ENCODE results near the gene ARHGEF40.

Gene ARHGEF40

DNA sequence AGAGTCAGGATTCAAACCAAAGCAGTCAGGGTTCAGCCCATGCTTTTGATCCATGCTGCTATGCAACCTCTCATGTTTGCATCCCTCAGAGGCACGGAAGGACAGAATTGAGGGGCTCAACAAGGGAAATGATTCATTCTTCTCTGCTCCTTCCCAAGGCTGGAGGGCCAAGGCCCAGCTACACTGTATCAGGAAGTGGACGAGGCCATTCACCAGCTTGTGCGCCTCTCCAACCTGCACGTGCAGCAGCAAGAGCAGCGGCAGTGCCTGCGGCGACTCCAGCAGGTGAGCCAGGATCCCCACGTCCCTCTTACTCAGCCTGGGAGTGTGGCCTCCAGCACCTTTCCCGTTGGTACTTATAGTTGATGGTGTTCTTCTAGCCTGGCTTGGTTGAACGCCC lies 8.6 kb downstream of the ARHGEF40 start:
- Histone ChIP-seq H3K27me3 (ENCODE audit: insufficient read depth, low read length, poor library complexity, severe bottlenecking) (no peaks in the 10 kb centered on the region), H3K9me2 (replicated peaks; ENCODE audit: low read depth, low read length) (no peaks in the 10 kb centered on the region), H2AFZ (ENCODE audit: low read length) (no peak overlapping the region), H4K20me1 (ENCODE audit: insufficient read depth, low read length, poor library complexity, severe bottlenecking) (no peaks in the 10 kb centered on the region), H3K4me1 (ENCODE audit: insufficient read depth, low read length, poor library complexity, severe bottlenecking) (no peaks in the 10 kb centered on the region), H3F3A (ENCODE audit: low read depth) (no peaks in the 10 kb centered on the region), H3K79me2 (ENCODE audit: insufficient read depth, low read length) (no peaks in the 10 kb centered on the region), H3K9me3 (ENCODE audit: insufficient read depth, low read depth, low read length) (no peaks in the 10 kb centered on the region), H3K36me3 (ENCODE audit: insufficient read depth, low read length) (no peaks in the 10 kb centered on the region), H3K4me3 (ENCODE audit: low read length, poor library complexity, severe bottlenecking) (no peak overlapping the region), H3K4me2 (ENCODE audit: low read depth, low read length, poor library complexity, severe bottlenecking) (no peak overlapping the region), H3K9ac (ENCODE audit: low read depth, low read length, poor library complexity, severe bottlenecking) (no peak overlapping the region)
- TF ChIP-seq, protein P1, sequence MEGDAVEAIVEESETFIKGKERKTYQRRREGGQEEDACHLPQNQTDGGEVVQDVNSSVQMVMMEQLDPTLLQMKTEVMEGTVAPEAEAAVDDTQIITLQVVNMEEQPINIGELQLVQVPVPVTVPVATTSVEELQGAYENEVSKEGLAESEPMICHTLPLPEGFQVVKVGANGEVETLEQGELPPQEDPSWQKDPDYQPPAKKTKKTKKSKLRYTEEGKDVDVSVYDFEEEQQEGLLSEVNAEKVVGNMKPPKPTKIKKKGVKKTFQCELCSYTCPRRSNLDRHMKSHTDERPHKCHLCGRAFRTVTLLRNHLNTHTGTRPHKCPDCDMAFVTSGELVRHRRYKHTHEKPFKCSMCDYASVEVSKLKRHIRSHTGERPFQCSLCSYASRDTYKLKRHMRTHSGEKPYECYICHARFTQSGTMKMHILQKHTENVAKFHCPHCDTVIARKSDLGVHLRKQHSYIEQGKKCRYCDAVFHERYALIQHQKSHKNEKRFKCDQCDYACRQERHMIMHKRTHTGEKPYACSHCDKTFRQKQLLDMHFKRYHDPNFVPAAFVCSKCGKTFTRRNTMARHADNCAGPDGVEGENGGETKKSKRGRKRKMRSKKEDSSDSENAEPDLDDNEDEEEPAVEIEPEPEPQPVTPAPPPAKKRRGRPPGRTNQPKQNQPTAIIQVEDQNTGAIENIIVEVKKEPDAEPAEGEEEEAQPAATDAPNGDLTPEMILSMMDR (conservative IDR thresholded peaks at IDR 0.05; ENCODE audit: low read length): no peak
- no peak for TF ChIP-seq EZH2phosphoT487 (IDR thresholded peaks at IDR 0.05; ENCODE audit: borderline replicate concordance)

DNA sequence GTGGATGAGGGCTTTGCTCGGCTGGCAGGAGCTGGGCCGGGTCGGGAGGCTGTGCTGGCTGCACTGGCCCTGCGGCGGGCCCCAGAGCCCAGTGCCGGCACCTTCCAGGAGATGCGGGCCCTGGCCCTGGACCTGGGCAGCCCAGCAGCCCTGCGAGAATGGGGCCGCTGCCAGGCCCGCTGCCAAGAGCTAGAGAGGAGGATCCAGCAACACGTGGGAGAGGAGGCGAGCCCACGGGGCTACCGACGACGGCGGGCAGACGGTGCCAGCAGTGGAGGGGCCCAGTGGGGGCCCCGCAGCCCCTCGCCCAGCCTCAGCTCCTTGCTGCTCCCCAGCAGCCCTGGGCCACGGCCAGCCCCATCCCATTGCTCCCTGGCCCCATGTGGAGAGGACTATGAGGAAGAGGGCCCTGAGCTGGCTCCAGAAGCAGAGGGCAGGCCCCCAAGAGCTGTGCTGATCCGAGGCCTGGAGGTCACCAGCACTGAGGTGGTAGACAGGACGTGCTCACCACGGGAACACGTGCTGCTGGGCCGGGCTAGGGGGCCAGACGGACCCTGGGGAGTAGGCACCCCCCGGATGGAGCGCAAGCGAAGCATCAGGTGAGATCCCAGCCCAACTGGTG lies 11.5 kb downstream of the ARHGEF40 start:
- no peaks in the 10 kb centered on the region for H4K20me1 ChIP-seq (ENCODE audit: insufficient read depth, low read length, poor library complexity, severe bottlenecking)
- H3K9me3 ChIP-seq (ENCODE audit: insufficient read depth, low read depth, low read length): no peaks in the 10 kb centered on the region
- H3K4me3 ChIP-seq (ENCODE audit: low read length, poor library complexity, severe bottlenecking): no peak overlapping the region
- no peak for TF ChIP-seq EZH2phosphoT487 (IDR thresholded peaks at IDR 0.05; ENCODE audit: borderline replicate concordance)
- TF ChIP-seq, protein P1 (conservative IDR thresholded peaks at IDR 0.05; ENCODE audit: low read length): no peak
- H3K4me2 ChIP-seq (ENCODE audit: low read depth, low read length, poor library complexity, severe bottlenecking): no peak overlapping the region
- H3K79me2 ChIP-seq (ENCODE audit: insufficient read depth, low read length): no peaks in the 10 kb centered on the region
- H3K27me3 ChIP-seq (ENCODE audit: insufficient read depth, low read length, poor library complexity, severe bottlenecking): no peaks in the 10 kb centered on the region
- H3F3A ChIP-seq (ENCODE audit: low read depth): no peaks in the 10 kb centered on the region
- H3K9me2 ChIP-seq (replicated peaks; ENCODE audit: low read depth, low read length): no peaks in the 10 kb centered on the region
- H3K9ac ChIP-seq (ENCODE audit: low read depth, low read length, poor library complexity, severe bottlenecking): no peak overlapping the region
- H2AFZ ChIP-seq (ENCODE audit: low read length): no peak overlapping the region
- no peaks in the 10 kb centered on the region for H3K36me3 ChIP-seq (ENCODE audit: insufficient read depth, low read length)
- no peaks in the 10 kb centered on the region for H3K4me1 ChIP-seq (ENCODE audit: insufficient read depth, low read length, poor library complexity, severe bottlenecking)

DNA sequence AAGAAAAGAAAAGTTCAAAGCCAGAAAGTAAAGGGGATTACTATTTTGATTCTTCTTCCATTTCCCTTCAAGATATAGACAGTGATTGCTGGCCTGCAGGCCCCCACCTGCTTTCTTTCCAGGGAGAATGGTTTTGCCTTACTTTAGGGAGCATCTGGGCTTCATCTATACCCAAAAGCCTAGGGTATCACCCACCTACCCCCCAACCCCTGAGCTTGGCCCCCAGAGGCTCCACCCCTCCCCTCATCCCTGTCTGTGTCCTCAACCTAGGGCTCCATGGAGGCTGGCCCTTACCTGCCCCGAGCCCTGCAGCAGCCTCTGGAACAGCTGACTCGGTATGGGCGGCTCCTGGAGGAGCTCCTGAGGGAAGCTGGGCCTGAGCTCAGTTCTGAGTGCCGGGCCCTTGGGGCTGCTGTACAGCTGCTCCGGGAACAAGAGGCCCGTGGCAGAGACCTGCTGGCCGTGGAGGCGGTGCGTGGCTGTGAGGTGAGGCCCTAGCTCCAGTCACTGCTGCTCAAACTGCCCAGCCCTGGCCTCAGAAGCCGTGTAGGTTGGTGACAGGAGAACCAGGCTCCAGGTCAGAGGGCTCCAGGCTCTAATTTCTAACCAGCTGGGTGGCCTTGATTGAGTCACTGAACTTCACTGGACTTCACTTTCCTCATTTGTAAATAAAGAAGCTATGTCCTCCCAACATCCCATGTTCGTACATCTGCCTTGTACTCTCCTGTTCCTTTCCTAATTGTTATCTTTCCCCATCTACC lies 13.6 kb downstream of the ARHGEF40 start:
- Histone ChIP-seq H3K9me3 (ENCODE audit: insufficient read depth, low read depth, low read length) (no peaks in the 10 kb centered on the region), H3K27me3 (ENCODE audit: insufficient read depth, low read length, poor library complexity, severe bottlenecking) (no peaks in the 10 kb centered on the region), H3K4me2 (ENCODE audit: low read depth, low read length, poor library complexity, severe bottlenecking) (no peak overlapping the region), H3K9me2 (replicated peaks; ENCODE audit: low read depth, low read length) (no peaks in the 10 kb centered on the region), H3K4me1 (ENCODE audit: insufficient read depth, low read length, poor library complexity, severe bottlenecking) (peaks cover 7% of the 10 kb centered on the region), H3K36me3 (ENCODE audit: insufficient read depth, low read length) (no peaks in the 10 kb centered on the region), H3K9ac (ENCODE audit: low read depth, low read length, poor library complexity, severe bottlenecking) (no peak overlapping the region), H3F3A (ENCODE audit: low read depth) (no peaks in the 10 kb centered on the region), H2AFZ (ENCODE audit: low read length) (no peak overlapping the region), H4K20me1 (ENCODE audit: insufficient read depth, low read length, poor library complexity, severe bottlenecking) (peaks cover 3% of the 10 kb centered on the region), H3K4me3 (ENCODE audit: low read length, poor library complexity, severe bottlenecking) (no peak overlapping the region), H3K79me2 (ENCODE audit: insufficient read depth, low read length) (no peaks in the 10 kb centered on the region)
- TF ChIP-seq, protein P1 (conservative IDR thresholded peaks at IDR 0.05; ENCODE audit: low read length): no peak
- TF ChIP-seq EZH2phosphoT487 (IDR thresholded peaks at IDR 0.05; ENCODE audit: borderline replicate concordance): no peak
